ENCODE measurements around the gene KRTAP21-1.
A peak's percentile ranks its signal among the peaks of the same experiment; 100 is the strongest.

Gene KRTAP21-1

GRCh38 chr21:30758306-30758705 is 3.1 kb upstream of the KRTAP21-1 start:
- ChIA-PET CTCF (no interaction called here), POLR2A (ENCODE audit: low non-redundant PET) (no interaction called here)
- no peak for DNase-seq (ENCODE audit: low spot score)
- TF ChIP-seq CTCF (conservative IDR thresholded peaks at IDR 0.05; ENCODE audit: low read depth), result no peak
- H3K27ac ChIP-seq, result no peak overlapping the region

- no peak within 1 kb of the TSS for H3K27ac ChIP-seq
- DNase-seq (ENCODE audit: low spot score), result no peak
- ChIA-PET POLR2A (ENCODE audit: low non-redundant PET) (no interaction called here), CTCF (no interaction called here)
- TF ChIP-seq CTCF (conservative IDR thresholded peaks at IDR 0.05; ENCODE audit: low read depth), result no peak
Measured at GRCh38 chr21:30747159-30747558, 8.1 kb downstream of the KRTAP21-1 start, which contains the start of gene KRTAP21-2. TSS of gene KRTAP21-2 (minus strand) at chr21:30747259. CDS start at chr21:30747202, 57 bp downstream.

GRCh38 chr21:30740462-30740861 is 14.8 kb downstream of the KRTAP21-1 start:
- no peak for DNase-seq (ENCODE audit: low spot score)
- TF ChIP-seq CTCF (conservative IDR thresholded peaks at IDR 0.05; ENCODE audit: low read depth), result no peak
- CTCF ChIA-PET, result no interaction called here
- POLR2A ChIA-PET (ENCODE audit: low non-redundant PET), result no interaction called here
- H3K27ac ChIP-seq, result no peak overlapping the region

GRCh38 chr21:30733026-30733425 is 22.2 kb downstream of the KRTAP21-1 start:
- peak; percentile 18 for DNase-seq (ENCODE audit: low spot score)
- CTCF ChIA-PET, result interaction anchor here (0.7 to 0.8 kb wide), 2 partner anchors 356 to 546 kb away, joined by 4 to 6 read pairs; no protein-coding TSS in a partner anchor

GRCh38 chr21:30726726-30727125 is 28.5 kb downstream of the KRTAP21-1 start:
- DNase-seq (ENCODE audit: low spot score), result no peak
- CTCF ChIA-PET, result interaction anchor here (0.7 kb wide), 1 partner anchor 785 kb away, joined by 6 read pairs; no protein-coding TSS in a partner anchor
- POLR2A ChIA-PET (ENCODE audit: low non-redundant PET), result no interaction called here
- no peak overlapping the region for H3K27ac ChIP-seq
- no peak for TF ChIP-seq CTCF (conservative IDR thresholded peaks at IDR 0.05; ENCODE audit: low read depth)

More at GRCh38 chr21:30733026-30733425, 22.2 kb downstream of the KRTAP21-1 start:
- no peak overlapping the region for H3K27ac ChIP-seq
- POLR2A ChIA-PET (ENCODE audit: low non-redundant PET), result no interaction called here
- 0 out of 2 replicates have a peak, but pooled peaks have one; percentile 10 for TF ChIP-seq CTCF (conservative IDR thresholded peaks at IDR 0.05; ENCODE audit: low read depth)

- no peak for DNase-seq (ENCODE audit: low spot score)
- TF ChIP-seq CTCF (conservative IDR thresholded peaks at IDR 0.05; ENCODE audit: low read depth), result no peak
- ChIA-PET CTCF (no interaction called here), POLR2A (ENCODE audit: low non-redundant PET) (no interaction called here)
- no peak overlapping the region for H3K27ac ChIP-seq
Measured at GRCh38 chr21:30719401-30719800, 35.8 kb downstream of the KRTAP21-1 start.
